Stomach (tissue), 4 donors: ENCODE measurements around the gene MYL7.
"Not testable (repeated sequence)": the region's sequence is repeated elsewhere in the genome, so short reads cannot be mapped to it uniquely, and the experiment has no call there.

Source experiments
- EP300 ChIP-seq: sonication (generic); formaldehyde crosslinking; IDR thresholded peaks from one replicate; pipeline ENCODE4 v1.6.1; 2017; ENCODE audit warnings: antibody characterized with exemption
- POLR2A ChIP-seq, 4 donors: fragments of 450-650 bp; IDR thresholded peaks; one replicate each; pipeline ENCODE4 v1.6.1; 2016; ENCODE audit warnings: antibody characterized with exemption in 4 of 4, control low read depth in 2 of 4, mild to moderate bottlenecking in 1 of 4, moderate library complexity in 1 of 4
- POLR2AphosphoS5 ChIP-seq, 3 donors: sonication (generic); formaldehyde crosslinking; IDR thresholded peaks; one replicate each; pipeline ENCODE4 v1.6.1; 2016; ENCODE audit warnings: antibody characterized with exemption in 3 of 3
- TF ChIP-seq, protein P1 (sequence below), 7 experiments: fragments of 450-650 bp in 4 of 7; fragments of 200-600 bp in 3 of 7; sonication (generic) in 3 of 7; IDR thresholded peaks; one replicate each; pipeline ENCODE4 v1.5.1; 2016 to 2019; ENCODE audit warnings: antibody characterized with exemption in 7 of 7, control low read depth in 2 of 7, mild to moderate bottlenecking in 1 of 7

- TF ChIP-seq, protein P1, sequence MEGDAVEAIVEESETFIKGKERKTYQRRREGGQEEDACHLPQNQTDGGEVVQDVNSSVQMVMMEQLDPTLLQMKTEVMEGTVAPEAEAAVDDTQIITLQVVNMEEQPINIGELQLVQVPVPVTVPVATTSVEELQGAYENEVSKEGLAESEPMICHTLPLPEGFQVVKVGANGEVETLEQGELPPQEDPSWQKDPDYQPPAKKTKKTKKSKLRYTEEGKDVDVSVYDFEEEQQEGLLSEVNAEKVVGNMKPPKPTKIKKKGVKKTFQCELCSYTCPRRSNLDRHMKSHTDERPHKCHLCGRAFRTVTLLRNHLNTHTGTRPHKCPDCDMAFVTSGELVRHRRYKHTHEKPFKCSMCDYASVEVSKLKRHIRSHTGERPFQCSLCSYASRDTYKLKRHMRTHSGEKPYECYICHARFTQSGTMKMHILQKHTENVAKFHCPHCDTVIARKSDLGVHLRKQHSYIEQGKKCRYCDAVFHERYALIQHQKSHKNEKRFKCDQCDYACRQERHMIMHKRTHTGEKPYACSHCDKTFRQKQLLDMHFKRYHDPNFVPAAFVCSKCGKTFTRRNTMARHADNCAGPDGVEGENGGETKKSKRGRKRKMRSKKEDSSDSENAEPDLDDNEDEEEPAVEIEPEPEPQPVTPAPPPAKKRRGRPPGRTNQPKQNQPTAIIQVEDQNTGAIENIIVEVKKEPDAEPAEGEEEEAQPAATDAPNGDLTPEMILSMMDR (IDR thresholded peaks at IDR 0.05): not testable (repeated sequence)
- not testable (repeated sequence) for TF ChIP-seq POLR2A (IDR thresholded peaks at IDR 0.05); POLR2AphosphoS5 (IDR thresholded peaks at IDR 0.05); EP300
Measured at GRCh38 chr7:44174694-44174948, 33.5 kb upstream of the MYL7 start.
